GM23338 (cell line): ENCODE results near the gene MCTP1. TPM values are rescaled to one million over a fixed set of nuclear protein-coding genes. Genes with fewer than 3 reads are reported as not detected.

Experiments
- ATAC-seq: fragments of 200-7000 bp; cut with Tn5 transposase; 3 replicates; pipeline ENCODE4 v1.9.1; 2020
- DNase-seq: peaks from one replicate; pipeline ENCODE4 v3.0.0-alpha.2; 2015; ENCODE audit warnings: low spot score
- H2AFZ ChIP-seq: fragments of 200-600 bp; sonication (generic); 2 replicates; pipeline ENCODE4 v1.8.0; 2016; ENCODE audit warnings: antibody characterized with exemption, mild to moderate bottlenecking, moderate library complexity
- H3F3A ChIP-seq: fragments of 200-600 bp; sonication (generic); replicated peaks from 2 replicates; pipeline ENCODE4 v1.8.0; 2017; ENCODE audit warnings: antibody characterized with exemption, mixed run types, low read depth
- H3K27ac ChIP-seq: fragments of 200-600 bp; sonication (generic); 2 replicates; pipeline ENCODE4 v1.6.1; 2016; ENCODE audit warnings: low read depth
- H3K27me3 ChIP-seq: fragments of 200-600 bp; sonication (generic); 2 replicates; pipeline ENCODE4 v1.8.0; 2016; ENCODE audit warnings: mild to moderate bottlenecking, mixed run types, moderate library complexity; ENCODE audit not compliant: insufficient read depth
- H3K36me3 ChIP-seq: fragments of 200-600 bp; sonication (generic); 2 replicates; pipeline ENCODE4 v1.8.0; 2016; ENCODE audit warnings: mild to moderate bottlenecking; ENCODE audit not compliant: insufficient read depth
- H3K4me1 ChIP-seq: fragments of 200-600 bp; sonication (generic); 2 replicates; pipeline ENCODE4 v1.8.0; 2016; ENCODE audit warnings: mild to moderate bottlenecking, moderate library complexity; ENCODE audit not compliant: insufficient read depth
- H3K4me2 ChIP-seq: fragments of 200-600 bp; sonication (generic); 2 replicates; pipeline ENCODE4 v1.7.1; 2017; ENCODE audit warnings: mixed run types
- H3K4me3 ChIP-seq: fragments of 200-600 bp; sonication (generic); 2 replicates; pipeline ENCODE4 v1.6.1; 2016; ENCODE audit warnings: mixed run types
- H3K79me2 ChIP-seq: fragments of 200-600 bp; sonication (generic); replicated peaks from 2 replicates; pipeline ENCODE4 v1.8.0; 2017; ENCODE audit warnings: mild to moderate bottlenecking; ENCODE audit not compliant: insufficient read depth
- H3K9me2 ChIP-seq: fragments of 200-600 bp; sonication (generic); 2 replicates; pipeline ENCODE4 v1.8.0; 2017; ENCODE audit not compliant: insufficient read depth
- H4K20me1 ChIP-seq: fragments of 200-600 bp; sonication (generic); replicated peaks from 2 replicates; pipeline ENCODE4 v1.8.0; 2017; ENCODE audit warnings: mild to moderate bottlenecking; ENCODE audit not compliant: insufficient read depth
- H3K27ac Mint-ChIP-seq: 2 replicates; pipeline ENCODE4 v1.8.0; 2020; ENCODE audit warnings: inconsistent platforms, mild to moderate bottlenecking, moderate library complexity, mixed read lengths
- H3K27me3 Mint-ChIP-seq: 3 replicates; pipeline ENCODE4 v1.8.0; 2022; ENCODE audit warnings: low read depth, mild to moderate bottlenecking, moderate library complexity, mixed read lengths, inconsistent platforms; ENCODE audit not compliant: insufficient read depth, poor library complexity
- H3K36me3 Mint-ChIP-seq: 3 replicates; pipeline ENCODE4 v1.8.0; 2021; ENCODE audit warnings: low read depth, mild to moderate bottlenecking, inconsistent platforms, moderate library complexity, mixed read lengths
- H3K4me1 Mint-ChIP-seq: 3 replicates; pipeline ENCODE4 v1.8.0; 2020; ENCODE audit warnings: mild to moderate bottlenecking, inconsistent platforms, mixed read lengths
- H3K4me3 Mint-ChIP-seq: 3 replicates; pipeline ENCODE4 v1.8.0; 2021; ENCODE audit warnings: moderate library complexity, mild to moderate bottlenecking, inconsistent platforms, mixed read lengths
- H3K9me3 Mint-ChIP-seq: 3 replicates; pipeline ENCODE4 v1.8.0; 2020; ENCODE audit warnings: moderate library complexity, mild to moderate bottlenecking, inconsistent platforms, mixed read lengths
- CREB1 ChIP-seq: fragments of 250-450 bp; sonication (Bioruptor Pico); IDR thresholded peaks from 2 replicates; pipeline ENCODE4 v1.5.0; 2020; ENCODE audit warnings: low read depth, mild to moderate bottlenecking, moderate library complexity
- NANOG ChIP-seq: IDR thresholded peaks from 2 replicates; pipeline ENCODE4 v1.6.1; 2016; ENCODE audit warnings: antibody characterized with exemption, borderline replicate concordance
- POLR2AphosphoS5 ChIP-seq: IDR thresholded peaks from 2 replicates; pipeline ENCODE4 v1.6.1; 2016; ENCODE audit warnings: antibody characterized with exemption, low read depth
- STAT1 ChIP-seq: IDR thresholded peaks from one replicate; pipeline ENCODE4 v1.6.1; 2016; ENCODE audit warnings: antibody characterized with exemption; ENCODE audit not compliant: unreplicated experiment
- ZNF114 ChIP-seq: fragments of 250-450 bp; sonication (Bioruptor Pico); IDR thresholded peaks from 2 replicates; pipeline ENCODE4 v1.5.0; 2020; ENCODE audit warnings: mild to moderate bottlenecking, moderate library complexity
- polyA plus RNA-seq: library from polyadenylated mRNA; unstranded; fragments of >200 nt; fragmentation: Nextera tagmentation; extraction: Ambion mirVana; gene quantifications from 2 replicates; pipeline ENCODE4 v1.2.1, GENCODE V29; 2016
- total RNA-seq: library from RNA; depleted of rRNA; stranded (reverse); fragments of >200 nt; shearing (Covaris generic); gene quantifications from 2 replicates; pipeline ENCODE4 v1.2.3, GENCODE V29; 2014
- TF ChIP-seq, protein P1 (sequence below): IDR thresholded peaks from one replicate; pipeline ENCODE4 v1.6.1; 2018; ENCODE audit warnings: antibody characterized with exemption; ENCODE audit not compliant: unreplicated experiment
- TF ChIP-seq, protein P2 (sequence below): fragments of 250-450 bp; sonication (Bioruptor Pico); IDR thresholded peaks from 2 replicates; pipeline ENCODE4 v1.5.0; 2020; ENCODE audit warnings: mild to moderate bottlenecking, moderate library complexity
- TF ChIP-seq, protein P3 (sequence below): IDR thresholded peaks from 2 replicates; pipeline ENCODE4 v1.6.1; 2016; ENCODE audit warnings: antibody characterized with exemption

MCTP1 gene
- total and polyA plus RNA-seq, 2 experiments from 2014 or later: 3.7 to 4.2 TPM

DNA sequence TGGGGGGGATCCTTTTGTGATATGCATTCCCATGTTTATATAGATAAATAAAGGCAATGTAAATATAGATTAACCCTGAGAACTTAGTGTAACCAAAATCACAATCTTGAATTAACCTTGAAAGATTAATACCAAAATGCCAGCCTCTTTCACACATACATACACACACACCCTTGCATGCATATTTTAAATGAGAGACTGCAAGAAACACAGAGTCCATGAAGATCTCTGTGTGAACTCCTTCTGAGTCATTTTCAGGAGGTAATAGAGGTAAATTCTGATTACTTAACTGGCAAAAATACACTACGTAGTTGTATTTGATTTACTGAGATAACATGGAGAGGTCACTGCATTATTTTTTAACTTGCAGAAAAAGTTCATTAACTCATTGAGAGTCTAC lies 548.4 kb downstream of the MCTP1 start:
- Mint-ChIP-seq H3K4me1 (peaks cover 12% of the 10 kb centered on the region), H3K27me3 (peaks cover 4% of the 10 kb centered on the region), H3K36me3 (no peaks in the 10 kb centered on the region), H3K4me3 (no peak overlapping the region), H3K27ac (no peak overlapping the region), H3K9me3 (no peaks in the 10 kb centered on the region; the same call in 2 of the 3 replicates)
- no peaks in the 10 kb centered on the region for H3K27me3 ChIP-seq
- no peak overlapping the region for H3K27ac ChIP-seq
- no peak overlapping the region for H3K4me2 ChIP-seq
- TF ChIP-seq POLR2AphosphoS5 (no peak), NANOG (no peak), CREB1 (CRISPR knock-in tag) (no peak), ZNF114 (no peak), STAT1 (no peak)
- H3K36me3 ChIP-seq: no peaks in the 10 kb centered on the region
- peaks cover 13% of the 10 kb centered on the region for H3K4me1 ChIP-seq
- H3F3A ChIP-seq: no peaks in the 10 kb centered on the region
- no peak for ATAC-seq
- H3K4me3 ChIP-seq: no peak overlapping the region
- no peaks in the 10 kb centered on the region for H4K20me1 ChIP-seq
- no peaks in the 10 kb centered on the region for H3K79me2 ChIP-seq
- DNase-seq: no peak
- no peaks in the 10 kb centered on the region for H3K9me2 ChIP-seq
- H2AFZ ChIP-seq: no peak overlapping the region

DNA sequence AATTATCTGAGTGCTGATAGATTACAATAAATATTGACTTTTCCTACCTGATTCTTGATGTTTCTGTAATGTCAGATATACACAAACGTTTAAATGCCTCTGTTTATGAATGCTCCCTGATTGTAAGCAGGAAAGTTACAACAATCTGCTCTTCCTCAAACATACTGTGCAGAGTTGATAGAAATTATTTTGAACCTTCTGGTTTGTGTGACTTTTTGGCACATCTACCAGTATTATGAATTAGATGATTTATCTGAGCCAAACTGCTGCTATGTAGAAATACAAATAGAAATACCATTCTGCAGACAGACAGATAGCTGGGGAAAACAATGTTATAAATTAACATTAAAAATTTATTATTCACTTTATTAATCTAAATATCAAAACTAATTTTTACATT lies 553.4 kb downstream of the MCTP1 start:
- no peaks in the 10 kb centered on the region for H3K79me2 ChIP-seq
- no peaks in the 10 kb centered on the region for H3K9me3 Mint-ChIP-seq
- H3K4me1 ChIP-seq: no peaks in the 10 kb centered on the region
- no peak overlapping the region for H3K4me3 Mint-ChIP-seq
- H3K4me1 Mint-ChIP-seq: no peaks in the 10 kb centered on the region
- no peaks in the 10 kb centered on the region for H3K27me3 ChIP-seq
- H3K4me2 ChIP-seq: no peak overlapping the region
- no peak overlapping the region for H2AFZ ChIP-seq
- no peaks in the 10 kb centered on the region for H3K36me3 Mint-ChIP-seq
- no peak overlapping the region for H3K27ac Mint-ChIP-seq
- no peak for ATAC-seq
- H3F3A ChIP-seq: no peaks in the 10 kb centered on the region
- H3K36me3 ChIP-seq: no peaks in the 10 kb centered on the region
- TF ChIP-seq ZNF114: no peak
- TF ChIP-seq NANOG: no peak
- no peak for TF ChIP-seq CREB1 (CRISPR knock-in tag)
- TF ChIP-seq, protein P1, sequence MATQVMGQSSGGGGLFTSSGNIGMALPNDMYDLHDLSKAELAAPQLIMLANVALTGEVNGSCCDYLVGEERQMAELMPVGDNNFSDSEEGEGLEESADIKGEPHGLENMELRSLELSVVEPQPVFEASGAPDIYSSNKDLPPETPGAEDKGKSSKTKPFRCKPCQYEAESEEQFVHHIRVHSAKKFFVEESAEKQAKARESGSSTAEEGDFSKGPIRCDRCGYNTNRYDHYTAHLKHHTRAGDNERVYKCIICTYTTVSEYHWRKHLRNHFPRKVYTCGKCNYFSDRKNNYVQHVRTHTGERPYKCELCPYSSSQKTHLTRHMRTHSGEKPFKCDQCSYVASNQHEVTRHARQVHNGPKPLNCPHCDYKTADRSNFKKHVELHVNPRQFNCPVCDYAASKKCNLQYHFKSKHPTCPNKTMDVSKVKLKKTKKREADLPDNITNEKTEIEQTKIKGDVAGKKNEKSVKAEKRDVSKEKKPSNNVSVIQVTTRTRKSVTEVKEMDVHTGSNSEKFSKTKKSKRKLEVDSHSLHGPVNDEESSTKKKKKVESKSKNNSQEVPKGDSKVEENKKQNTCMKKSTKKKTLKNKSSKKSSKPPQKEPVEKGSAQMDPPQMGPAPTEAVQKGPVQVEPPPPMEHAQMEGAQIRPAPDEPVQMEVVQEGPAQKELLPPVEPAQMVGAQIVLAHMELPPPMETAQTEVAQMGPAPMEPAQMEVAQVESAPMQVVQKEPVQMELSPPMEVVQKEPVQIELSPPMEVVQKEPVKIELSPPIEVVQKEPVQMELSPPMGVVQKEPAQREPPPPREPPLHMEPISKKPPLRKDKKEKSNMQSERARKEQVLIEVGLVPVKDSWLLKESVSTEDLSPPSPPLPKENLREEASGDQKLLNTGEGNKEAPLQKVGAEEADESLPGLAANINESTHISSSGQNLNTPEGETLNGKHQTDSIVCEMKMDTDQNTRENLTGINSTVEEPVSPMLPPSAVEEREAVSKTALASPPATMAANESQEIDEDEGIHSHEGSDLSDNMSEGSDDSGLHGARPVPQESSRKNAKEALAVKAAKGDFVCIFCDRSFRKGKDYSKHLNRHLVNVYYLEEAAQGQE: no peak
- TF ChIP-seq, protein P2, sequence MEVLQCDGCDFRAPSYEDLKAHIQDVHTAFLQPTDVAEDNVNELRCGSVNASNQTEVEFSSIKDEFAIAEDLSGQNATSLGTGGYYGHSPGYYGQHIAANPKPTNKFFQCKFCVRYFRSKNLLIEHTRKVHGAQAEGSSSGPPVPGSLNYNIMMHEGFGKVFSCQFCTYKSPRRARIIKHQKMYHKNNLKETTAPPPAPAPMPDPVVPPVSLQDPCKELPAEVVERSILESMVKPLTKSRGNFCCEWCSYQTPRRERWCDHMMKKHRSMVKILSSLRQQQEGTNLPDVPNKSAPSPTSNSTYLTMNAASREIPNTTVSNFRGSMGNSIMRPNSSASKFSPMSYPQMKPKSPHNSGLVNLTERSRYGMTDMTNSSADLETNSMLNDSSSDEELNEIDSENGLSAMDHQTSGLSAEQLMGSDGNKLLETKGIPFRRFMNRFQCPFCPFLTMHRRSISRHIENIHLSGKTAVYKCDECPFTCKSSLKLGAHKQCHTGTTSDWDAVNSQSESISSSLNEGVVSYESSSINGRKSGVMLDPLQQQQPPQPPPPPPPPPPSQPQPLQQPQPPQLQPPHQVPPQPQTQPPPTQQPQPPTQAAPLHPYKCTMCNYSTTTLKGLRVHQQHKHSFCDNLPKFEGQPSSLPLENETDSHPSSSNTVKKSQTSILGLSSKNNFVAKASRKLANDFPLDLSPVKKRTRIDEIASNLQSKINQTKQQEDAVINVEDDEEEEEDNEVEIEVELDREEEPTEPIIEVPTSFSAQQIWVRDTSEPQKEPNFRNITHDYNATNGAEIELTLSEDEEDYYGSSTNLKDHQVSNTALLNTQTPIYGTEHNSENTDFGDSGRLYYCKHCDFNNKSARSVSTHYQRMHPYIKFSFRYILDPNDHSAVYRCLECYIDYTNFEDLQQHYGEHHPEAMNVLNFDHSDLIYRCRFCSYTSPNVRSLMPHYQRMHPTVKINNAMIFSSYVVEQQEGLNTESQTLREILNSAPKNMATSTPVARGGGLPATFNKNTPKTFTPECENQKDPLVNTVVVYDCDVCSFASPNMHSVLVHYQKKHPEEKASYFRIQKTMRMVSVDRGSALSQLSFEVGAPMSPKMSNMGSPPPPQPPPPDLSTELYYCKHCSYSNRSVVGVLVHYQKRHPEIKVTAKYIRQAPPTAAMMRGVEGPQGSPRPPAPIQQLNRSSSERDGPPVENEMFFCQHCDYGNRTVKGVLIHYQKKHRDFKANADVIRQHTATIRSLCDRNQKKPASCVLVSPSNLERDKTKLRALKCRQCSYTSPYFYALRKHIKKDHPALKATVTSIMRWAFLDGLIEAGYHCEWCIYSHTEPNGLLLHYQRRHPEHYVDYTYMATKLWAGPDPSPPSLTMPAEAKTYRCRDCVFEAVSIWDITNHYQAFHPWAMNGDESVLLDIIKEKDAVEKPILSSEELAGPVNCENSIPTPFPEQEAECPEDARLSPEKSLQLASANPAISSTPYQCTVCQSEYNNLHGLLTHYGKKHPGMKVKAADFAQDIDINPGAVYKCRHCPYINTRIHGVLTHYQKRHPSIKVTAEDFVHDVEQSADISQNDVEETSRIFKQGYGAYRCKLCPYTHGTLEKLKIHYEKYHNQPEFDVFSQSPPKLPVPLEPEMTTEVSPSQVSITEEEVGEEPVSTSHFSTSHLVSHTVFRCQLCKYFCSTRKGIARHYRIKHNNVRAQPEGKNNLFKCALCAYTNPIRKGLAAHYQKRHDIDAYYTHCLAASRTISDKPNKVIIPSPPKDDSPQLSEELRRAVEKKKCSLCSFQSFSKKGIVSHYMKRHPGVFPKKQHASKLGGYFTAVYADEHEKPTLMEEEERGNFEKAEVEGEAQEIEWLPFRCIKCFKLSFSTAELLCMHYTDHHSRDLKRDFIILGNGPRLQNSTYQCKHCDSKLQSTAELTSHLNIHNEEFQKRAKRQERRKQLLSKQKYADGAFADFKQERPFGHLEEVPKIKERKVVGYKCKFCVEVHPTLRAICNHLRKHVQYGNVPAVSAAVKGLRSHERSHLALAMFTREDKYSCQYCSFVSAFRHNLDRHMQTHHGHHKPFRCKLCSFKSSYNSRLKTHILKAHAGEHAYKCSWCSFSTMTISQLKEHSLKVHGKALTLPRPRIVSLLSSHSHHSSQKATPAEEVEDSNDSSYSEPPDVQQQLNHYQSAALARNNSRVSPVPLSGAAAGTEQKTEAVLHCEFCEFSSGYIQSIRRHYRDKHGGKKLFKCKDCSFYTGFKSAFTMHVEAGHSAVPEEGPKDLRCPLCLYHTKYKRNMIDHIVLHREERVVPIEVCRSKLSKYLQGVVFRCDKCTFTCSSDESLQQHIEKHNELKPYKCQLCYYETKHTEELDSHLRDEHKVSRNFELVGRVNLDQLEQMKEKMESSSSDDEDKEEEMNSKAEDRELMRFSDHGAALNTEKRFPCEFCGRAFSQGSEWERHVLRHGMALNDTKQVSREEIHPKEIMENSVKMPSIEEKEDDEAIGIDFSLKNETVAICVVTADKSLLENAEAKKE (CRISPR knock-in tag): no peak
- TF ChIP-seq, protein P3, sequence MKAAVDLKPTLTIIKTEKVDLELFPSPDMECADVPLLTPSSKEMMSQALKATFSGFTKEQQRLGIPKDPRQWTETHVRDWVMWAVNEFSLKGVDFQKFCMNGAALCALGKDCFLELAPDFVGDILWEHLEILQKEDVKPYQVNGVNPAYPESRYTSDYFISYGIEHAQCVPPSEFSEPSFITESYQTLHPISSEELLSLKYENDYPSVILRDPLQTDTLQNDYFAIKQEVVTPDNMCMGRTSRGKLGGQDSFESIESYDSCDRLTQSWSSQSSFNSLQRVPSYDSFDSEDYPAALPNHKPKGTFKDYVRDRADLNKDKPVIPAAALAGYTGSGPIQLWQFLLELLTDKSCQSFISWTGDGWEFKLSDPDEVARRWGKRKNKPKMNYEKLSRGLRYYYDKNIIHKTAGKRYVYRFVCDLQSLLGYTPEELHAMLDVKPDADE: no peak
- H3K4me3 ChIP-seq: no peak overlapping the region
- H4K20me1 ChIP-seq: no peaks in the 10 kb centered on the region
- H3K9me2 ChIP-seq: no peaks in the 10 kb centered on the region
- DNase-seq: no peak
- no peak overlapping the region for H3K27ac ChIP-seq
- H3K27me3 Mint-ChIP-seq: peaks cover 2% of the 10 kb centered on the region
